Urinary bladder (tissue), 4 donors: ENCODE data around the gene ZNF337. TPM values are rescaled to one million over a fixed set of nuclear protein-coding genes. Genes with fewer than 3 reads are reported as not detected.
"Not testable (repeated sequence)": the region's sequence is repeated elsewhere in the genome, so short reads cannot be mapped to it uniquely, and the experiment has no call there.

Experiments
- DNase-seq: peaks from one replicate; pipeline ENCODE4 v3.0.0-alpha.2; 2015; ENCODE audit errors: extremely low spot score
- H3K27ac ChIP-seq: one replicate; pipeline ENCODE4 v1.5.1; 2013; ENCODE audit warnings: low read depth, mild to moderate bottlenecking, moderate library complexity
- H3K36me3 ChIP-seq: one replicate; pipeline ENCODE4 v1.6.1; 2013; ENCODE audit warnings: mild to moderate bottlenecking, moderate library complexity; ENCODE audit not compliant: insufficient read depth
- H3K4me1 ChIP-seq: one replicate; pipeline ENCODE4 v1.6.1; 2013; ENCODE audit warnings: mild to moderate bottlenecking, moderate library complexity; ENCODE audit not compliant: insufficient read depth
- H3K4me3 ChIP-seq: one replicate; pipeline ENCODE4 v1.5.1; 2013; ENCODE audit warnings: low read depth, low read length
- WGBS: extraction: QIAGEN DNeasy Blood & Tissue Kit; methylation state at CpG from one replicate; pipeline ENCODE4 v1.1.7; 2013; 5-methylcytosine and 5-hydroxymethylcytosine counted together
- polyA plus RNA-seq: library from polyadenylated mRNA; stranded (reverse); fragments of 200-250 nt; gene quantifications from one replicate; pipeline ENCODE4 v1.2.3, GENCODE V29; 2013
- total RNA-seq: library from RNA; depleted of rRNA; stranded (reverse); fragments of >200 nt; gene quantifications from one replicate; pipeline ENCODE4 v1.2.3, GENCODE V29; 2014
- donor health status: healthy with polysubstance abuse.
- donor health status: healthy.

ZNF337 gene
- total and polyA plus RNA-seq, 2 donors: 14.6 to 23.3 TPM

GRCh38 chr20:25683050-25683449 lies 13.6 kb downstream of the ZNF337 start:
- DNase-seq: no peak
- H3K4me3 ChIP-seq: no peak overlapping the region
- H3K27ac ChIP-seq: no peak overlapping the region
- no peaks in the 10 kb centered on the region for H3K36me3 ChIP-seq
- H3K4me1 ChIP-seq: no peaks in the 10 kb centered on the region
- WGBS: 91% methylated on average over 2 of the region's 2 CpGs

- Histone ChIP-seq H3K4me1 (no peaks in the 10 kb centered on the region), H3K4me3 (no peak overlapping the region), H3K36me3 (peaks cover 11% of the 10 kb centered on the region), H3K27ac (no peak overlapping the region)
- no peak for DNase-seq
- WGBS: 97% methylated on average over 10 of the region's 10 CpGs
Observed at GRCh38 chr20:25676164-25676809, 20.4 kb downstream of the ZNF337 start.

- DNase-seq: no peak
- Histone ChIP-seq H3K4me3 (no peak overlapping the region), H3K36me3 (peaks cover 11% of the 10 kb centered on the region), H3K27ac (no peak overlapping the region), H3K4me1 (no peaks in the 10 kb centered on the region)
- 95% methylated on average over 6 of the region's 6 CpGs for WGBS
Observed at GRCh38 chr20:25675161-25675560, 21.5 kb downstream of the ZNF337 start.

- H3K4me1 ChIP-seq: no peaks in the 10 kb centered on the region
- H3K27ac ChIP-seq: no peak overlapping the region
- H3K4me3 ChIP-seq: no peak overlapping the region
- DNase-seq: no peak
- peaks cover 11% of the 10 kb centered on the region for H3K36me3 ChIP-seq
- WGBS: 93% methylated on average over 4 of the region's 4 CpGs
Observed at GRCh38 chr20:25672659-25673235, 23.9 kb downstream of the ZNF337 start.

- Histone ChIP-seq H3K4me3 (no peak overlapping the region), H3K27ac (no peak overlapping the region), H3K36me3 (peaks cover 1% of the 10 kb centered on the region), H3K4me1 (no peaks in the 10 kb centered on the region)
- WGBS: 65% methylated on average over 7 of the region's 7 CpGs
- no peak for DNase-seq
Observed at GRCh38 chr20:25669826-25670422, 26.7 kb downstream of the ZNF337 start.

- no peak overlapping the region for H3K27ac ChIP-seq
- DNase-seq: no peak
- H3K36me3 ChIP-seq: no peaks in the 10 kb centered on the region
- no peaks in the 10 kb centered on the region for H3K4me1 ChIP-seq
- 78% methylated on average over 4 of the region's 4 CpGs for WGBS
- H3K4me3 ChIP-seq: no peak overlapping the region
Observed at GRCh38 chr20:25668446-25668845, 28.2 kb downstream of the ZNF337 start.

- Histone ChIP-seq H3K4me1 (no peaks in the 10 kb centered on the region), H3K4me3 (no peak overlapping the region), H3K27ac (no peak overlapping the region), H3K36me3 (no peaks in the 10 kb centered on the region)
- no peak for DNase-seq
Observed at GRCh38 chr20:25659999-25660398, 36.7 kb downstream of the ZNF337 start.

- no peak for DNase-seq
- Histone ChIP-seq H3K4me1 (no peaks in the 10 kb centered on the region), H3K4me3 (no peak overlapping the region), H3K27ac (no peak overlapping the region), H3K36me3 (no peaks in the 10 kb centered on the region)
Observed at GRCh38 chr20:25654487-25654886, 42.2 kb downstream of the ZNF337 start.

- not testable (repeated sequence) for H3K36me3 ChIP-seq, H3K4me3 ChIP-seq, DNase-seq, H3K27ac ChIP-seq, H3K4me1 ChIP-seq
- WGBS: 96% methylated on average over 4 of the region's 4 CpGs
Observed at GRCh38 chr20:25652866-25653265, 43.8 kb downstream of the ZNF337 start.

GRCh38 chr20:25644814-25645213 lies 51.8 kb downstream of the ZNF337 start:
- H3K4me1 ChIP-seq: no peaks in the 10 kb centered on the region
- no peak overlapping the region for H3K27ac ChIP-seq
- H3K36me3 ChIP-seq: no peaks in the 10 kb centered on the region
- H3K4me3 ChIP-seq: no peak overlapping the region
- 97% methylated on average over 3 of the region's 3 CpGs for WGBS
- no peak for DNase-seq

GRCh38 chr20:25643716-25644115 lies 52.9 kb downstream of the ZNF337 start:
- Histone ChIP-seq H3K4me1 (no peaks in the 10 kb centered on the region), H3K36me3 (no peaks in the 10 kb centered on the region), H3K27ac (no peak overlapping the region), H3K4me3 (no peak overlapping the region)
- no peak for DNase-seq

- peaks cover 1% of the 10 kb centered on the region for H3K36me3 ChIP-seq
- H3K4me1 ChIP-seq: no peaks in the 10 kb centered on the region
- 94% methylated on average over 2 of the region's 2 CpGs for WGBS
- H3K27ac ChIP-seq: no peak overlapping the region
- H3K4me3 ChIP-seq: no peak overlapping the region
- DNase-seq: no peak
Observed at GRCh38 chr20:25637247-25637646, 59.4 kb downstream of the ZNF337 start.

GRCh38 chr20:25632940-25633790 lies 63.5 kb downstream of the ZNF337 start:
- Histone ChIP-seq H3K36me3 (peaks cover 1% of the 10 kb centered on the region), H3K4me1 (no peaks in the 10 kb centered on the region), H3K4me3 (no peak overlapping the region), H3K27ac (no peak overlapping the region)
- no peak for DNase-seq
- 81% methylated on average over 5 of the region's 5 CpGs for WGBS

- 95% methylated on average over 2 of the region's 2 CpGs for WGBS
Observed at GRCh38 chr20:25630615-25631014, 66.0 kb downstream of the ZNF337 start.

More at GRCh38 chr20:25630615-25631014, 66.0 kb downstream of the ZNF337 start:
- H3K4me1 ChIP-seq, DNase-seq, H3K4me3 ChIP-seq, H3K27ac ChIP-seq, H3K36me3 ChIP-seq: not testable (repeated sequence)
